ENCODE results near the gene SNX21. TPM values are rescaled to one million over a fixed set of nuclear protein-coding genes. Genes with fewer than 3 reads are reported as not detected.

Gene SNX21
- total RNA-seq, 1 donor from 2014 or later, result 24.7 TPM

DNA sequence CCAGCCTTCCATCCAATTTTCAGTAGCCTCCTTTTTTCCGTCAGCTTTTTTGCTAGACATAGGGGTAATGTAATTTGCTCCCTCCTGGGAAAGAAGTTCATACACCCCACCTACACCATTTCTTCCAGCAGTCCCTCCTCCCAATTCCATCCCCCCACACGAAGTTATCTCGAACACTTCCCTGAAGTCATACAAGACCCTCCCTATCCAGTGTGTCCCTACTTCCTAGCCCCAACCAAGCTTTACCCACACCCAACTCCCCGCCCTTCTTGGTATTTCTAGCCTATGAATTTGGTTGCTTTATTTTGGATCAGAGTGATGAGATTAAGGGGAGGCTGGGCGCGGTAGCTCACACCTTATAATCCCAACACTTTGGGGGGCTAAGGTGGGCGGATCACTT, 20.1 kb upstream of the SNX21 start:
- Histone ChIP-seq H3K9me3 (replicated peaks) (no peaks in the 10 kb centered on the region), H3K36me3 (peaks cover 30% of the 10 kb centered on the region), H3K27ac (replicated peaks) (no peak overlapping the region), H3K27me3 (ENCODE audit: low read depth) (no peaks in the 10 kb centered on the region), H3K4me3 (no peak overlapping the region), H3K4me1 (peaks cover 15% of the 10 kb centered on the region)
- no peak for DNase-seq
- intact Hi-C loops (cut with micrococcal nuclease), result no loop called here
- TF ChIP-seq, protein P1, sequence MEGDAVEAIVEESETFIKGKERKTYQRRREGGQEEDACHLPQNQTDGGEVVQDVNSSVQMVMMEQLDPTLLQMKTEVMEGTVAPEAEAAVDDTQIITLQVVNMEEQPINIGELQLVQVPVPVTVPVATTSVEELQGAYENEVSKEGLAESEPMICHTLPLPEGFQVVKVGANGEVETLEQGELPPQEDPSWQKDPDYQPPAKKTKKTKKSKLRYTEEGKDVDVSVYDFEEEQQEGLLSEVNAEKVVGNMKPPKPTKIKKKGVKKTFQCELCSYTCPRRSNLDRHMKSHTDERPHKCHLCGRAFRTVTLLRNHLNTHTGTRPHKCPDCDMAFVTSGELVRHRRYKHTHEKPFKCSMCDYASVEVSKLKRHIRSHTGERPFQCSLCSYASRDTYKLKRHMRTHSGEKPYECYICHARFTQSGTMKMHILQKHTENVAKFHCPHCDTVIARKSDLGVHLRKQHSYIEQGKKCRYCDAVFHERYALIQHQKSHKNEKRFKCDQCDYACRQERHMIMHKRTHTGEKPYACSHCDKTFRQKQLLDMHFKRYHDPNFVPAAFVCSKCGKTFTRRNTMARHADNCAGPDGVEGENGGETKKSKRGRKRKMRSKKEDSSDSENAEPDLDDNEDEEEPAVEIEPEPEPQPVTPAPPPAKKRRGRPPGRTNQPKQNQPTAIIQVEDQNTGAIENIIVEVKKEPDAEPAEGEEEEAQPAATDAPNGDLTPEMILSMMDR (IDR thresholded peaks at IDR 0.05; ENCODE audit: borderline replicate concordance), result no peak

DNA sequence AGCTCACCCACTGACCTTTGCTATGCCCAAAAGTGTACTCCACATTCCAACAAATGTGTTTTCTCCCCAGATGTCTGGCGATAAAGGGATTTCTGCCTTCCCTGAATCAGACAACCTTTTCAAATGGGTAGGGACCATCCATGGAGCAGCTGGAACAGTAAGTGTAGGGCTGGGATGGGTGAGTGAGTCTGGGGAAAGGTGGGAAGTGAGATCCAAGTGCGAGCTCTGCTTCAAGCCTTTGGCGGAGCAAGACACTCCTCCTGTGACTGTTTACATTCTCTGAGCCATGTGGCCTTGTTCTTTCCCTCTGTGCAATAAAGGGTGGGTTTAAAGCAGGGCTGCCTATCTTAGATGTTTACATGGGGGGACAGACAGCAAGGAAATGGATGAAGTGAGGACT, 19.3 kb upstream of the SNX21 start:
- H3K4me3 ChIP-seq, result no peak overlapping the region
- no peak overlapping the region for H3K27ac ChIP-seq (replicated peaks)
- intact Hi-C loops (cut with micrococcal nuclease), result no loop called here
- TF ChIP-seq, protein P1 (IDR thresholded peaks at IDR 0.05; ENCODE audit: borderline replicate concordance), result no peak
- H3K9me3 ChIP-seq (replicated peaks), result no peaks in the 10 kb centered on the region
- no peaks in the 10 kb centered on the region for H3K27me3 ChIP-seq (ENCODE audit: low read depth)
- no peak for DNase-seq
- peaks cover 21% of the 10 kb centered on the region for H3K36me3 ChIP-seq
- peaks cover 15% of the 10 kb centered on the region for H3K4me1 ChIP-seq

DNA sequence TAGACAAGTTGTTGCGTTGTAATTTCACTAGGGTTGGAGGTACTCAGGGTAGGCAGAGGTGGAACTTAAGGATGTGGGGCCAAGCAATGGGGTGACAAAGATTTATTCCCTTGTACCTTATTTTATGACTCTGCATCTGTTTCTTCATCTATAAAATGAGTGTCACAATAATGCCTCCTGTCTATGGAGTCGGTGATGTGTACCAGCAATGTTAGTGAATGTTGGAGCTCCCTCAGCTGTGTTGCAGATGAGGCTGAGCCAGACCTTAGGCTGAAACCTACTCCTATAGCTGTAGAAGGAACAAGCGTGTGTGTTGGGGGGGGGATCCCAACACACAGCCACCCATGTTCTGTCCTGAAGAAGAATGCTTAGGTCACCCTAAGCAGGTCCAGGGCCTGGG, 16.6 kb upstream of the SNX21 start:
- no peak for DNase-seq
- Histone ChIP-seq H3K9me3 (replicated peaks) (no peaks in the 10 kb centered on the region), H3K27me3 (ENCODE audit: low read depth) (peaks cover 18% of the 10 kb centered on the region), H3K27ac (replicated peaks) (no peak overlapping the region), H3K36me3 (no peaks in the 10 kb centered on the region), H3K4me3 (no peak overlapping the region), H3K4me1 (peaks cover 9% of the 10 kb centered on the region)
- TF ChIP-seq, protein P1 (IDR thresholded peaks at IDR 0.05; ENCODE audit: borderline replicate concordance), result no peak
- intact Hi-C loops (cut with micrococcal nuclease), result no loop called here

DNA sequence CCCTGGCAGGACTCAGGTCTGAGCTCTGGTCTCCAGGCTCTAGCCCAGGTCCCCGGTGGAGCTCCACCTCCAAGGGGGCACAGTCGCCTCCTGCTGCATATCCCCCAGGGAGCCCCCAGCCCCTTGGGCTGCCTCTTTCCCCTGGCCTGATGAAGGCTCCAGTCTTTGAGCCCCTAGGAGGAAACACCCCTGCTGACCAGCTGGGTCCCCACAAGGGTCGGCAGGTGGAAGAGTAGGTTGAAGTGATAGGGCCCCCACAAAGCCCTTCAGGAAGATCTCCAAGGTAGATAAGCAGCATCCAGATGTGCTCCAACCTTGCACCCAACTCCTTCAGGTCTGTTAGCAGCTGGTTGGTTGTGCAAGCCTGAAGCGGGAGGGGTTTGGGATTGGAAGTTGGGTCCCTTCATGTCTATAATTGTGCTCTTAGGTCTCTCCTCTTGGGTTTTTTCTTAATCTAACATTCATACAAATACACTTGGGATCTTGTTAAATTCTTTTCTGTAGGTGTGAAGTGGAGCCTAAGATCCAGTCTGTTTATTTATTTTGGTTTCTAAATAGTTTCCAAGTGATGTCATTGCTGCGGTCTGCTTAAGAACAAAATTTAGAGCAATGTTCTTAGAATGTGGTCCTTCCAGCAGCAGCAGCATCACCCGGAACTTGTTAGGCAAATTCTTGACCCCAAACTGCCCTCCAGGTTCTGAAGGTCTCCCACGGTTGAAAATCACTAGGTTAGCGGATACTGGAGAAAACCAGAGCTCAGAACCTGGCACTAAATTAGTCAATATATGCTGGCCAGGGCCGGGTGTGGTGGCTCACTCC, 16.0 kb upstream of the SNX21 start:
- intact Hi-C loops (cut with micrococcal nuclease), result no loop called here
- no peak for DNase-seq
- Histone ChIP-seq H3K4me3 (no peak overlapping the region), H3K9me3 (replicated peaks) (no peaks in the 10 kb centered on the region), H3K36me3 (no peaks in the 10 kb centered on the region), H3K27me3 (ENCODE audit: low read depth) (peaks cover 24% of the 10 kb centered on the region), H3K4me1 (peaks cover 7% of the 10 kb centered on the region), H3K27ac (replicated peaks) (no peak overlapping the region)
- TF ChIP-seq, protein P1 (IDR thresholded peaks at IDR 0.05; ENCODE audit: borderline replicate concordance), result no peak

DNA sequence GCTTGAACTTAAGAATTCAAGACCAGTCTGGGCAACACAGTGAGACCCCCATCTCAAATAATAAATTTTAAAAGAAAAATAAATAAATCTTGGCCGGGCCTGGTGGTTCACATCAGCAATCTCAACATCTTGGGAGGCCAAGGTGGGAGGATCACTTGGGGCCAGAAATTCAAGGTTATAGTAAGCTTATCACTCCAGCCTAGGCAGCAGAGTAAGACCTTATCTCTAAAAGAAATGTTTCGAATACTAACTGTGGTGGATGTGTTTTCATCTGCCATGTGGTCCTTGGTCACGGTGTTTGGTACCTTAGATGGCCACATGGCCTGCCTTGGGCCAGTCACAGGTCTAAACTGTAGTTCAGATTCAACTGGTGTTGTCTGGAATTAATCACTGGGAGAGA, 15.4 kb upstream of the SNX21 start:
- Histone ChIP-seq H3K27me3 (ENCODE audit: low read depth) (peaks cover 31% of the 10 kb centered on the region), H3K4me3 (no peak overlapping the region), H3K4me1 (peaks cover 7% of the 10 kb centered on the region), H3K36me3 (no peaks in the 10 kb centered on the region), H3K27ac (replicated peaks) (no peak overlapping the region), H3K9me3 (replicated peaks) (no peaks in the 10 kb centered on the region)
- intact Hi-C loops (cut with micrococcal nuclease), result no loop called here
- no peak for DNase-seq
- TF ChIP-seq, protein P1 (IDR thresholded peaks at IDR 0.05; ENCODE audit: borderline replicate concordance), result no peak

Measured in left ventricle myocardium inferior (tissue), 1 donor.